Measurements from ENCODE around the gene EXOSC9. TPM values are rescaled to one million over a fixed set of nuclear protein-coding genes. Genes with fewer than 3 reads are reported as not detected.

Gene EXOSC9
- total RNA-seq, 2 experiments from 2014 or later: 50.5 to 51.0 TPM

GRCh38 chr4:121851354-121851753 lies 50.2 kb downstream of the EXOSC9 start:
- no peaks in the 10 kb centered on the region for H3K27me3 Mint-ChIP-seq
- H3K9me3 Mint-ChIP-seq: no peaks in the 10 kb centered on the region
- CTCF ChIA-PET: no interaction called here
- H3K27ac Mint-ChIP-seq: no peak overlapping the region
- DNase-seq: no peak
- POLR2A ChIA-PET: no interaction called here
- no peak overlapping the region for H3K4me3 Mint-ChIP-seq
- peaks cover 12% of the 10 kb centered on the region for H3K36me3 Mint-ChIP-seq (ENCODE audit: low read depth)
- H3K4me1 Mint-ChIP-seq: peaks cover 4% of the 10 kb centered on the region

DNA sequence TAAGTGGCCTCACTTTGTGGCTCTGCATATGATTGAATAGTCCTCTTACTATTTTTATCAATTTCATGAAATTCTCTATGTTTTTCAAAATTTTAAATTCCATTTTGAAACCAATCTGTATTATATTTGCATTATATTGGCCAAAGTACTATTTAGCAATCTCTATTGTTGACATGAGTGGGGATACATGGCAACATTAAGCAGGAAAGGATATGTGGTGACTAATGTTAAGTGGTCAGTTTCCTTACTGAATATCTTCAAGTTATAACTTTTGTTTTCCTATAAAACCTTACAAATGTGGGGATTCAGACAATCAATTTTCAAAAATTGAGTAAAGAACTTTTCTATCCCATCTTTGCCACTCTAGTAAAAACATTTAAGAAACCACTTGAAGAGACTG lies 59.0 kb downstream of the EXOSC9 start:
- no peak overlapping the region for H3K4me3 Mint-ChIP-seq
- no peaks in the 10 kb centered on the region for H3K27me3 Mint-ChIP-seq
- H3K36me3 Mint-ChIP-seq (ENCODE audit: low read depth): peaks cover 8% of the 10 kb centered on the region
- ChIA-PET CTCF (interaction anchor here (1.2 kb wide), 1 partner anchor 32 kb away, joined by 3 read pairs; no protein-coding TSS in a partner anchor), POLR2A (no interaction called here)
- peaks cover 1% of the 10 kb centered on the region for H3K4me1 Mint-ChIP-seq
- no peaks in the 10 kb centered on the region for H3K9me3 Mint-ChIP-seq
- H3K27ac Mint-ChIP-seq: no peak overlapping the region
- no peak for DNase-seq

DNA sequence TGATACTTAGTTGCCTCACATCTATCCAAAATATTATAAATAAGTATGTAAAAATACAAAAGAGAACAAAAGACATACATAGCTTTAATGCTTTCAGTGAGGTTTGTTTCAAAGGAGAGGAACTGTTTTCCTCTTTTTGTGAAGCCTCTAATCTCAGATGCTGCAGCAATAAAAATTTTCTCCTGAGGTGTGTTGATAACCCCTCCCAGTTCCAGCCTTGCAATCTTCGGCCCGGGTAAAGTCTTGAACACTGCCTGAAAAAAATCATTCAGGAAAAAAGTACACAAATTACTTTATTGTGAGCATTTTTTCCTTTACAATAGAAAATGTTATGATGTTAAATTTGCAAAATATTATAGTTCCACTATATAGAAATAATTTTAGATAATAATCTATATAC lies 60.3 kb downstream of the EXOSC9 start:
- ChIA-PET POLR2A (no interaction called here), CTCF (no interaction called here)
- no peaks in the 10 kb centered on the region for H3K27me3 Mint-ChIP-seq
- peaks cover 18% of the 10 kb centered on the region for H3K36me3 Mint-ChIP-seq (ENCODE audit: low read depth)
- no peak for DNase-seq
- H3K27ac Mint-ChIP-seq: no peak overlapping the region
- H3K9me3 Mint-ChIP-seq: no peaks in the 10 kb centered on the region
- H3K4me3 Mint-ChIP-seq: no peak overlapping the region
- peaks cover 1% of the 10 kb centered on the region for H3K4me1 Mint-ChIP-seq

- Mint-ChIP-seq H3K4me3 (no peak overlapping the region), H3K27ac (no peak overlapping the region), H3K9me3 (no peaks in the 10 kb centered on the region), H3K27me3 (no peaks in the 10 kb centered on the region), H3K36me3 (ENCODE audit: low read depth) (peaks cover 24% of the 10 kb centered on the region), H3K4me1 (peaks cover 6% of the 10 kb centered on the region)
- DNase-seq: no peak
- ChIA-PET POLR2A (no interaction called here), CTCF (no interaction called here)
These were observed 62.7 kb downstream of the EXOSC9 start for GRCh38 chr4:121863799-121864198.

Other genes with a start within 250 kb of the EXOSC9 start
- 100 to 1,000 TPM; 234 to 235 TPM for gene ANXA5, start 104.3 kb upstream of the EXOSC9 start, total RNA-seq
- gene SMIM43, start 36.2 kb upstream of the EXOSC9 start, total RNA-seq: not detected
- gene CCNA2, start 22.6 kb downstream of the EXOSC9 start, total RNA-seq: 100 to 1,000 TPM; 104 to 107 TPM
- 10 to 100 TPM; 16.2 to 16.9 TPM for gene BBS7, start 69.2 kb downstream of the EXOSC9 start, total RNA-seq
- gene TRPC3, start 150.7 kb downstream of the EXOSC9 start, total RNA-seq: 1 to 10 TPM in 1 of 2 experiments, under 1 TPM in 1; 0.70 to 1.1 TPM

Measured in activated CD4-positive, alpha-beta memory T cell treated with anti-CD3 and anti-CD28 coated beads, Interleukin-2, amount 10 ng/mL, durations not matched to agents 7 days and 5 days (primary cell).